DND-41 (cell line): ENCODE measurements around the gene SLC39A10.
"Not testable (repeated sequence)": the region's sequence is repeated elsewhere in the genome, so short reads cannot be mapped to it uniquely, and the experiment has no call there.

Source experiments
- ATAC-seq: fragments of 200-7000 bp; cut with Tn5 transposase; 3 replicates; pipeline ENCODE4 v1.9.1; 2021; ENCODE audit warnings: low read depth; ENCODE audit not compliant: insufficient read depth
- DNase-seq: peaks from one replicate; pipeline ENCODE4 v3.0.0-alpha.2; 2020
- H2AFZ ChIP-seq: 2 replicates; pipeline ENCODE4 v1.6.0; 2012; ENCODE audit warnings: low read depth, low read length
- H3K27ac ChIP-seq: 2 replicates; pipeline ENCODE4 v1.5.1; 2012; ENCODE audit warnings: low read length, inconsistent platforms
- H3K27me3 ChIP-seq: fragments of 200-600 bp; sonication (generic); 2 replicates; pipeline ENCODE4 v1.6.0; 2012; ENCODE audit warnings: low read length, mild to moderate bottlenecking, inconsistent platforms; ENCODE audit not compliant: insufficient read depth, poor library complexity
- H3K36me3 ChIP-seq: 2 replicates; pipeline ENCODE4 v1.5.1; 2012; ENCODE audit warnings: low read length, inconsistent platforms; ENCODE audit not compliant: insufficient read depth
- H3K4me1 ChIP-seq: 2 replicates; pipeline ENCODE4 v1.5.1; 2012; ENCODE audit warnings: mild to moderate bottlenecking, low read length; ENCODE audit not compliant: insufficient read depth
- H3K4me2 ChIP-seq: 2 replicates; pipeline ENCODE4 v1.6.0; 2012; ENCODE audit warnings: mild to moderate bottlenecking, moderate library complexity, low read length, inconsistent platforms; ENCODE audit not compliant: insufficient read depth
- H3K4me3 ChIP-seq, 2 experiments: fragments of 200-600 bp in 1 of 2; shearing (Covaris generic) in 1 of 2; 2 replicates each; pipeline ENCODE4 v1.5.1; 2012 to 2016; ENCODE audit warnings: inconsistent platforms in 2 of 2, low read length in 2 of 2, mild to moderate bottlenecking in 2 of 2, low read depth in 1 of 2, moderate library complexity in 1 of 2
- H3K79me2 ChIP-seq: 2 replicates; pipeline ENCODE4 v1.6.0; 2012; ENCODE audit warnings: low read length, inconsistent platforms; ENCODE audit not compliant: insufficient read depth
- H3K9ac ChIP-seq: 2 replicates; pipeline ENCODE4 v1.6.0; 2012; ENCODE audit warnings: low read depth, mild to moderate bottlenecking, inconsistent platforms, low read length, moderate library complexity
- H3K9me3 ChIP-seq: 2 replicates; pipeline ENCODE4 v1.5.1; 2012; ENCODE audit warnings: low read length, moderate library complexity, mild to moderate bottlenecking, inconsistent platforms; ENCODE audit not compliant: insufficient read depth, severe bottlenecking
- H4K20me1 ChIP-seq: 2 replicates; pipeline ENCODE4 v1.6.0; 2012; ENCODE audit warnings: low read length; ENCODE audit not compliant: insufficient read depth
- EZH2 ChIP-seq: IDR thresholded peaks from 3 replicates; pipeline ENCODE4 v1.6.1; 2012; ENCODE audit warnings: borderline replicate concordance, low read depth, mild to moderate bottlenecking, moderate library complexity, low read length, inconsistent platforms; ENCODE audit not compliant: severe bottlenecking
- TF ChIP-seq, protein P1 (sequence below): IDR thresholded peaks from 2 replicates; pipeline ENCODE4 v1.5.1; 2012; ENCODE audit warnings: borderline replicate concordance, low read length, moderate library complexity, mild to moderate bottlenecking; ENCODE audit not compliant: poor library complexity, severe bottlenecking; ENCODE audit errors: extremely low read depth

Gene SLC39A10

DNA sequence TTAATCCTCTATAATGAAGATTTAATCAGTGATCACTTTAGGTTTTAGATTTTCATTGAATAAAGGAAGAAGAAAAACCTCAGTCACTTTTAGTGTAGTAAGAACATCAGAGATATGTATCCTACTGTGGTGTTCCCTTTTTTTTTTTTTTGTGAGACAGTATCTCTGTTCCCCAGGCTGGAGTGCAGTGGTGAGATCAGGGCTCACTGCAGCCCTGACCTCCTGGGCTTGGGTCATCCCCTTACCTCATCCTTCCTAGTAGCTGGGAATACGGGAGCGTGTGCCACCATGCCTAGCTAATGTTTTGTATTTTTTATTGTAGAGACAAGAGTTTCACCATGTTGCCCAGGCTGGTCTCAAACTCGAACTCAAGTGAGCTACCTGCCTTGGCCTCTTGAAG is 5.1 kb downstream of the SLC39A10 start:
- no peak overlapping the region for H3K4me3 ChIP-seq
- H3K79me2 ChIP-seq, result peaks cover 98% of the 10 kb centered on the region
- H2AFZ ChIP-seq, result no peak overlapping the region
- no peak overlapping the region for H3K9ac ChIP-seq
- H3K9me3 ChIP-seq, result no peaks in the 10 kb centered on the region
- H3K4me2 ChIP-seq, result no peak overlapping the region
- peaks cover 47% of the 10 kb centered on the region for H3K4me1 ChIP-seq
- ATAC-seq, result no peak
- no peaks in the 10 kb centered on the region for H4K20me1 ChIP-seq
- H3K36me3 ChIP-seq, result peaks cover 27% of the 10 kb centered on the region
- TF ChIP-seq, protein P1, sequence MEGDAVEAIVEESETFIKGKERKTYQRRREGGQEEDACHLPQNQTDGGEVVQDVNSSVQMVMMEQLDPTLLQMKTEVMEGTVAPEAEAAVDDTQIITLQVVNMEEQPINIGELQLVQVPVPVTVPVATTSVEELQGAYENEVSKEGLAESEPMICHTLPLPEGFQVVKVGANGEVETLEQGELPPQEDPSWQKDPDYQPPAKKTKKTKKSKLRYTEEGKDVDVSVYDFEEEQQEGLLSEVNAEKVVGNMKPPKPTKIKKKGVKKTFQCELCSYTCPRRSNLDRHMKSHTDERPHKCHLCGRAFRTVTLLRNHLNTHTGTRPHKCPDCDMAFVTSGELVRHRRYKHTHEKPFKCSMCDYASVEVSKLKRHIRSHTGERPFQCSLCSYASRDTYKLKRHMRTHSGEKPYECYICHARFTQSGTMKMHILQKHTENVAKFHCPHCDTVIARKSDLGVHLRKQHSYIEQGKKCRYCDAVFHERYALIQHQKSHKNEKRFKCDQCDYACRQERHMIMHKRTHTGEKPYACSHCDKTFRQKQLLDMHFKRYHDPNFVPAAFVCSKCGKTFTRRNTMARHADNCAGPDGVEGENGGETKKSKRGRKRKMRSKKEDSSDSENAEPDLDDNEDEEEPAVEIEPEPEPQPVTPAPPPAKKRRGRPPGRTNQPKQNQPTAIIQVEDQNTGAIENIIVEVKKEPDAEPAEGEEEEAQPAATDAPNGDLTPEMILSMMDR, result no peak
- no peak for TF ChIP-seq EZH2
- H3K27me3 ChIP-seq, result no peaks in the 10 kb centered on the region
- no peak for DNase-seq
- peak overlapping the region; percentile 15; the same call in 1 of the 2 replicates for H3K27ac ChIP-seq

DNA sequence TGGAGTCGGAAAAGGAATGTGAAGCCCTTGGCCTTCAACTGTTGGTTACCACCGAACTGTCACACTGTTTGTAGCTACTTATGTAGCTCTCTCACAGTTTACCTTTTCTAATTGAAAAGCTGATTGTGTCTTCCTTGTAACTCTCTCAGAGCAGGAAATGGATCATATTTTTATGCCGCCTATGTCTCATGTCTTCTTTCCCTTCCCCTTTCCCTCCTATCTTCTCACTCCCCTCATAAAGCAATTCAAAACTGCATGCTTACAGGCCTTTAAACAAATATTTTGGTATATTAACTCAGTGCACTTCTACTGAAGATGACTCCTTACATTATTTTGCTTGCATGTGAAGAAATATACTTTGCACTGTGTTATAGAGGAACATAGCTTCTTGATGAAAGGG is 6.0 kb downstream of the SLC39A10 start:
- peaks cover 19% of the 10 kb centered on the region for H3K36me3 ChIP-seq
- no peaks in the 10 kb centered on the region for H4K20me1 ChIP-seq
- no peaks in the 10 kb centered on the region for H3K27me3 ChIP-seq
- H3K4me2 ChIP-seq, result peak overlapping the region; percentile 8; the same call in 1 of the 2 replicates
- H3K4me1 ChIP-seq, result peaks cover 47% of the 10 kb centered on the region
- peaks cover 98% of the 10 kb centered on the region for H3K79me2 ChIP-seq
- no peak for DNase-seq
- no peak overlapping the region for H2AFZ ChIP-seq
- TF ChIP-seq, protein P1, result no peak
- H3K9ac ChIP-seq, result no peak overlapping the region
- H3K4me3 ChIP-seq, result no peak overlapping the region
- no peaks in the 10 kb centered on the region for H3K9me3 ChIP-seq
- H3K27ac ChIP-seq, result peak overlapping the region; percentile 46; the same call in 1 of the 2 replicates
- no peak for ATAC-seq

DNA sequence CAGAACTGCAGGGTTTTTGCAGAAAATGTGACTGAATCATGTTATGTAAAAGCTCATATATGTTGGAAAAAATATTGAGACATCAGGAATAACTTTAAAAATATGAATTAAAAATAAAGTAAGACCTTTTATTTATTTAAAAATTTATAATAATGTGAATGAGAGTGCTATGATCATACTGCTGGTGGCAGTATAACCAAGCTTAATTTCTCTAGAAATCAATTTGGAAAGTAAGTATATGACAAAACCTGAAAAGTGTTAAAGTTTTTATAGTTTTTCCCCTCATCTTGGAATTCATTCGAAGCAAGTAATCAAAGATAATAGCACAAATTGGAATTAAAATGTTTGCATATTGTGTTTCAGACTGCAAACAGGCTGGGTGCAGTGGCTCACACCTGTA is 7.5 kb downstream of the SLC39A10 start:
- H3K36me3 ChIP-seq, result peaks cover 7% of the 10 kb centered on the region

DNA sequence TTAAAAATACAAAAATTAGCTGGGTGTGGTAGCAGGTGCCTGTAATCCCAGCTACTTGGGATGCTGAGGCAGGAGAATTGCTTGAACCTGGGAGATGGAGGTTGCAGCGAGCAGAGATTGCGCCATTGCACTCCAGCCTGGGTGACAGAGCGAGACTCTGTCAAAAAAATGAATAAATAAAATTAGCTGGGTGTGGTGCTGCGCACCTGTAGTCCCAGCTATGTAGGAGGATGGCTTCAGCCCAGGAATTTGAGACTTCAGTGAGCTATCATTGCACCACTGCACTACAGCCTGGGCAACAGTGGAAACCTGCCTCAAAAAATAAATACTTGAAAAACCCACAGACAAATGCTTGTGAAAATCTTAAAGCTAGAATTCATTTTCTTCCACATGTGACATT is 8.1 kb downstream of the SLC39A10 start:
- H2AFZ ChIP-seq, H4K20me1 ChIP-seq, H3K4me2 ChIP-seq, H3K9me3 ChIP-seq, DNase-seq, H3K4me3 ChIP-seq, H3K27me3 ChIP-seq, H3K9ac ChIP-seq, H3K27ac ChIP-seq, H3K36me3 ChIP-seq: not testable (repeated sequence)
- H3K4me1 ChIP-seq, result peaks cover 29% of the 10 kb centered on the region
- ATAC-seq, result peak; percentile 21; the same call in 1 of the 3 replicates
- H3K79me2 ChIP-seq, result peaks cover 97% of the 10 kb centered on the region

More for the DNA sequence above, 7.5 kb downstream of the SLC39A10 start:
- no peak for DNase-seq
- H2AFZ ChIP-seq, result no peak overlapping the region
- TF ChIP-seq EZH2, result no peak
- TF ChIP-seq, protein P1, result peak; percentile 27
- H3K27me3 ChIP-seq, result no peaks in the 10 kb centered on the region
- no peak overlapping the region for H3K4me2 ChIP-seq
- ATAC-seq, result no peak
- H3K79me2 ChIP-seq, result peaks cover 98% of the 10 kb centered on the region
- no peak overlapping the region for H3K27ac ChIP-seq
- no peaks in the 10 kb centered on the region for H3K9me3 ChIP-seq
- H3K4me1 ChIP-seq, result peaks cover 35% of the 10 kb centered on the region
- H3K9ac ChIP-seq, result no peak overlapping the region
- no peaks in the 10 kb centered on the region for H4K20me1 ChIP-seq
- H3K4me3 ChIP-seq, result no peak overlapping the region
